Liver (tissue), 3 donors: ENCODE measurements around the gene TEDC2.

Experiments used
- EGR1 ChIP-seq, 2 donors: IDR thresholded peaks; 2 replicates each; pipeline ENCODE4 v1.6.1; 2016 to 2018; ENCODE audit warnings: antibody characterized with exemption in 2 of 2, low read depth in 2 of 2
- GABPA ChIP-seq, 2 donors: IDR thresholded peaks in 1 of 2; conservative IDR thresholded peaks in 1 of 2; 2 replicates each; pipeline ENCODE4 v1.6.1; 2016; ENCODE audit warnings: antibody characterized with exemption in 2 of 2, mild to moderate bottlenecking in 1 of 2, moderate library complexity in 1 of 2
- JUND ChIP-seq, 2 donors: IDR thresholded peaks; 2 replicates each; pipeline ENCODE4 v1.6.1; 2016; ENCODE audit warnings: antibody characterized with exemption in 2 of 2
- SP1 ChIP-seq: IDR thresholded peaks from 2 replicates; pipeline ENCODE4 v1.6.1; 2018; ENCODE audit warnings: antibody characterized with exemption, mild to moderate bottlenecking
- TAF1 ChIP-seq: conservative IDR thresholded peaks from 2 replicates; pipeline ENCODE4 v1.6.1; 2016; ENCODE audit warnings: antibody characterized with exemption, mild to moderate bottlenecking
- YY1 ChIP-seq: IDR thresholded peaks from 2 replicates; pipeline ENCODE4 v1.6.1; 2016; ENCODE audit warnings: antibody characterized with exemption, mild to moderate bottlenecking
- TF ChIP-seq, protein P1 (sequence below): fragments of 150-350 bp; IDR thresholded peaks from 2 replicates; pipeline ENCODE4 v1.5.1; 2017; ENCODE audit warnings: improper control_type of control experiment, low read depth, low read length; ENCODE audit not compliant: missing input control
- TF ChIP-seq, protein P2 (sequence below): IDR thresholded peaks from 2 replicates; pipeline ENCODE4 v1.6.1; 2016; ENCODE audit warnings: antibody characterized with exemption
- donor health status: healthy.
- donor health status: healthy.

DNA sequence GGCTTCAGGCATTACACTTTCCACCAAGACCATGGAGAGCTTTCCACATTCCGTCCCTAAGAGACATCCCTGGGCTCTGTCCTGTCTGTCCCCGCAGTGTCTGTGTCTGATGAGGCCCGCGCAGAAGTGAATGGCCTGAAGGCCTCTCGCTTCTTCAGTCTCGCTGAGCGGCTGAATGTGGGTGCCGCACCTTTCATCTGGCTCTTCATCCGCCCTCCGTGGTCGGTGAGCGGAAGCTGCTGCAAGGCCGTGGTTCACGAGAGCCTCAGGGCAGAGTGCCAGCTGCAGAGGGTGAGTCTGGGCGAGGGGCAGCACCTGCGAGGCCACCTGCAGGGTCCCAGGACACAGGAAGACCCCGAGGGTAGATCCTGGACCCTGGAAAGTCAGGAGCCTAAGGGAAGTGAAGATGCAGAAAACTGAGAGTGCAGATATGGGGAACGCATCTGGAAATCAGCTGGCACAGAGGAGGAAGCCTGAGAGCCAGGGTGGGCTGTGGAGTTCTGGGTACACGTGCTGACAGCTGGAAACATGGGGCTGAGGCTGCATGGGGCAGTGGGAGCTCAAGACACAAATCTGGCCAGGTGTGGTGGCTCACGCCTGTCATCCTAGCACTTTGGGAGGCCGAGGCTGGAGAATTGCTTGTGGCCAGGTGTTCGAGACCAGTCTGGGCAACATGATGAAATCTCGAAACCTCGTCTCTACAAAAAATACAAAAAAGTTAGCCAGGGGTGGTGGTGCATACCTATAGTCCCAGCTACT is 22.7 kb upstream of the TEDC2 start:
- TF ChIP-seq, protein P1, sequence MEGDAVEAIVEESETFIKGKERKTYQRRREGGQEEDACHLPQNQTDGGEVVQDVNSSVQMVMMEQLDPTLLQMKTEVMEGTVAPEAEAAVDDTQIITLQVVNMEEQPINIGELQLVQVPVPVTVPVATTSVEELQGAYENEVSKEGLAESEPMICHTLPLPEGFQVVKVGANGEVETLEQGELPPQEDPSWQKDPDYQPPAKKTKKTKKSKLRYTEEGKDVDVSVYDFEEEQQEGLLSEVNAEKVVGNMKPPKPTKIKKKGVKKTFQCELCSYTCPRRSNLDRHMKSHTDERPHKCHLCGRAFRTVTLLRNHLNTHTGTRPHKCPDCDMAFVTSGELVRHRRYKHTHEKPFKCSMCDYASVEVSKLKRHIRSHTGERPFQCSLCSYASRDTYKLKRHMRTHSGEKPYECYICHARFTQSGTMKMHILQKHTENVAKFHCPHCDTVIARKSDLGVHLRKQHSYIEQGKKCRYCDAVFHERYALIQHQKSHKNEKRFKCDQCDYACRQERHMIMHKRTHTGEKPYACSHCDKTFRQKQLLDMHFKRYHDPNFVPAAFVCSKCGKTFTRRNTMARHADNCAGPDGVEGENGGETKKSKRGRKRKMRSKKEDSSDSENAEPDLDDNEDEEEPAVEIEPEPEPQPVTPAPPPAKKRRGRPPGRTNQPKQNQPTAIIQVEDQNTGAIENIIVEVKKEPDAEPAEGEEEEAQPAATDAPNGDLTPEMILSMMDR: no peak
- no peak for TF ChIP-seq EGR1 (IDR thresholded peaks at IDR 0.05; ENCODE audit: low read depth in 2 of 2)
- TF ChIP-seq JUND (IDR thresholded peaks at IDR 0.05): no peak
- TF ChIP-seq GABPA (IDR thresholded peaks at IDR 0.05 in 1 of 2, conservative IDR thresholded peaks at IDR 0.05 in 1 of 2): no peak
- no peak for TF ChIP-seq SP1
- TF ChIP-seq TAF1: no peak
- TF ChIP-seq YY1: no peak
- TF ChIP-seq, protein P2, sequence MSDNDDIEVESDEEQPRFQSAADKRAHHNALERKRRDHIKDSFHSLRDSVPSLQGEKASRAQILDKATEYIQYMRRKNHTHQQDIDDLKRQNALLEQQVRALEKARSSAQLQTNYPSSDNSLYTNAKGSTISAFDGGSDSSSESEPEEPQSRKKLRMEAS: no peak
